HG03060 (cell line): ENCODE measurements around the gene ELOVL5.
A peak's percentile ranks its signal among the peaks of the same experiment; 100 is the strongest.

Experiments
- ATAC-seq: cut with Tn5 transposase; IDR thresholded peaks from one replicate; pipeline ENCODE4 v1.9.1; 2021; ENCODE audit warnings: low read depth, moderate number of reproducible peaks; ENCODE audit not compliant: unreplicated experiment

ELOVL5 gene

GRCh38 chr6:53250176-53251032 lies 98.3 kb downstream of the ELOVL5 start:
- ATAC-seq, result no peak

- no peak for ATAC-seq
These were observed 101.8 kb downstream of the ELOVL5 start for GRCh38 chr6:53246924-53247323.

GRCh38 chr6:53244958-53245357 lies 103.8 kb downstream of the ELOVL5 start:
- peak; percentile 77 for ATAC-seq

GRCh38 chr6:53244399-53244931 lies 104.3 kb downstream of the ELOVL5 start:
- ATAC-seq, result no peak

- no peak for ATAC-seq
These were observed 106.8 kb downstream of the ELOVL5 start for GRCh38 chr6:53241938-53242337.

- no peak for ATAC-seq
These were observed 108.0 kb downstream of the ELOVL5 start for GRCh38 chr6:53240761-53241160.

- ATAC-seq, result no peak
These were observed 108.6 kb downstream of the ELOVL5 start for GRCh38 chr6:53240139-53240538.

GRCh38 chr6:53239526-53239925 lies 109.2 kb downstream of the ELOVL5 start:
- ATAC-seq, result peak; percentile 71

- no peak for ATAC-seq
These were observed 110.4 kb downstream of the ELOVL5 start for GRCh38 chr6:53238311-53238710.

- no peak for ATAC-seq
These were observed 112.5 kb downstream of the ELOVL5 start for GRCh38 chr6:53236241-53236640.

- ATAC-seq, result no peak
These were observed 113.2 kb downstream of the ELOVL5 start for GRCh38 chr6:53235508-53235907.

- ATAC-seq, result no peak
These were observed 115.4 kb downstream of the ELOVL5 start for GRCh38 chr6:53233309-53233708.

GRCh38 chr6:53230775-53231467 lies 117.8 kb downstream of the ELOVL5 start:
- ATAC-seq, result no peak

GRCh38 chr6:53227847-53228246 lies 120.9 kb downstream of the ELOVL5 start:
- no peak for ATAC-seq

GRCh38 chr6:53220605-53221004 lies 128.1 kb downstream of the ELOVL5 start:
- no peak for ATAC-seq
